Activated CD8-positive, alpha-beta memory T cell treated with anti-CD3 and anti-CD28 coated beads for 24 hours (primary cell): ENCODE measurements around the gene FHOD3.
"Not testable (repeated sequence)": the region's sequence is repeated elsewhere in the genome, so short reads cannot be mapped to it uniquely, and the experiment has no call there.

Experiments
- DNase-seq: peaks from one replicate; pipeline ENCODE4 v3.0.0-alpha.2; 2020

The FHOD3 gene

DNA sequence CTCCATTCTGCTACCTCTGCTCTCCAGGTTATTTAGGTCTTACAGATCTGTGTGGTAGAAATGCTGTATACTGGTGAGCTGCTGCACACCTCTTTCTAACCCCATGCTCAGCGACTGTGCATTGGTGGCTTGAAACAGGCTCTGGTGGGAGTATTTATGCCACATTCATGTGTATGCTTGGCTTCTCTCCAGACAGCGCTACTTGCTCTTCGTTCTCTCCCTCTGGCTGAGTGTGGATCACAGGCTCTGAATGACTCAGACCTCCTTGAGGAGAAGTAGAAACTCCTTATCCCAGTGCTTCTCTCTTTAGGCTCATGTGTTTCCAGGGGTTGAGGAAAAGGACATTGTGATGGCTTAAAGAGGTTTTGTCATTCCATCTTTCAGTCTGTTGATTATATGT lies 54.9 kb downstream of the FHOD3 start:
- DNase-seq: no peak

DNA sequence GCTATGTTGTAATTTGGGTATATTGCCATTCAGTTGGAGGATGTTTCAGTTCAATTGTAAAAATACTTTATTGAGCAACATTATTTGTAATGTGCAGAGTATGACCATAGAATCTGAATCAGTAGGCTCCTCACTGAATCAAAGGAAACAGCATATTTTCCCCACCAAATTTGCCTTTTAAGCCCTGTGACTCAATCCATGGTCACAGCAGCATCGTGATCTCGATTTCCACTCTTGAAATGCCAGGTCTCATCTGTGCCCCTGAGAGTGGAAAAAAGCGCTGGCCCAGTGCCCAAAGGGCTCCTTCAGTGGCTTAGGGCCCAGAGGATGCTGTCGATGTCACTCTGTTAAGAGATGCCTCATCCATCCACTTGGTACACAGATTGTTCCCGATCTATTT lies 57.5 kb downstream of the FHOD3 start:
- DNase-seq: no peak

DNA sequence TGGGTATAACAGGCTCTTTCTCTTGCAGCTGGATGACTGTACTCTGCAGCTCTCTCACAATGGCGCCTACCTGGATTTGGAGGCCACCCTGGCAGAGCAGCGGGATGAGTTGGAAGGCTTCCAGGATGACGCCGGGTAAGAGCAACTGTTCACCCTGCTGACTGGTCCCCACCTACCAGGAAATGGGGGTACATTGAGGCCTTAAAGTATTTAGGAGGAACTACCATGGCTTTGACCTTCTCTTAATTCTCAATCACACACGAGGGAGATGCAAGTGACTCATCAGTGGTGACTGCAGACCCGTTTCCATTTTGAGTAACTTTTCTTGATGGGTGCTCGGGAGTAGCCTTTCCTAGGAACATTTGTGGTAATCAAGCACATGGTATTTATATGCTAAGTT lies 58.0 kb downstream of the FHOD3 start:
- no peak for DNase-seq

DNA sequence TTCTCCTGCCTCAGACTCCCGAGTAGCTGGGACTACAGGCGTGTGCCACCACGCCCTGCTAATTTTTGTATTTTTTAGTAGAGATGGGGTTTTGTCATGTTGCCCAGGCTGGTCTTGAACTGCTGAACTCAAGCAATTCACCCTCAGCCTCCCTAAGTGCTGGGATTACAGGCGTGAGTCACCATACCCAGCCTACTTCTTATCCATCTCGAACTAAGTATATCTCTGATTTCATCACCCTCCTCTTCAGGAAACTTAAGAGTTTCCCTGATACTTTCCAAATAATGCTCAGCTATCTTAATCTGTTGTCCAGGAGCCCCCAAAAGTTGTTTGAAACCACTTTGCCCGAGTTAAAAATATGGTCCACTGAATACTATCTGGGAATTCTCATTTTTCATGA lies 59.2 kb downstream of the FHOD3 start:
- DNase-seq: not testable (repeated sequence)

DNA sequence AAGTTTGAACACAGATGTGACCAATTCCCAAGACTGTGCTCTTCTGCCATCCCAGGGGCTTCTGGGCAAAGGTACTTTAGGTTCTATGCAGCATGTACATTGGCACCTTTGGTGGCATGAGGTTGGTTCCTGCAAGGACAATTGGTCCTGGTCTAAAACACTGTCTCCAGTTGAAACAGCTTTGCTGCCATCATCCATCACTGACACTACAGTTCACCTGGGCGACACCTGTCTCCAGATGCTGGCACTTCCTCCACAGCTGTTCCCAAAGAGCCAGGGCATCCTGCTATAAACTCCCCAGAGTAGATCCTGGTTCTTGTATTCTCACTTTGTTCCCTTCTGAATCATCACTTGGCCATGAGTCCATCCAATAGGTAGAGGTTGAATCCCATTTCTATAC lies 60.6 kb downstream of the FHOD3 start:
- no peak for DNase-seq

DNA sequence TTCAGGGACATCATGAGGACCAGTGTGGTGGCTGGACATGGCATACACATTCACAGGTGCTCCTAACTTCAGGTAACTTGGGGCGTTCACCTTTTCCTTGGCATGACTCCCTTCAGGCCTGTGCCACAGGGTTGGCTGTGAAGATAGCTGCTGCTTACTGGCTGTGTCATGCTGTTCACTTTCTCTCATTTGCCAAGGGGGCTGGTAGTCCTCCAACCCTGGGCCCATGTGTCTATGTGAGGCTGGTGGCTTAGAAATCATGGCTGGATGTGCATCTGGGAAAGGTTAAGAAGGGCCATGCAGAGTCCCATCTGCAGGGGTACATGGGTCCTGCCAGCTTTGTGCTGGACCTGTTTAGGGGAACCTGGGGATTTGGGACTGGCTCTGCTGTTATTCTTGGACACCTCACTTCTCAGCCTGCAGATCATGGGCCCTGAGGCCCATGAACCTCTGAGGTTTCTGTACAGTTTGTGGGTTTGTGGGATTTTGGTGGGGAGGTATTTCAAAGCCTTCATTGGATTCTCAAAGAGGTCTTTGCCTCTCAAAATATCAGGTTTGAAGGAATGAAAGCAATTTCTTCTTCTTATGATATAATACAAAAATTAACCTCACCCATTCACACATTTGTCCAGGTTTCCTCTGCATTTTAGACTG lies 62.9 kb downstream of the FHOD3 start:
- DNase-seq: no peak

DNA sequence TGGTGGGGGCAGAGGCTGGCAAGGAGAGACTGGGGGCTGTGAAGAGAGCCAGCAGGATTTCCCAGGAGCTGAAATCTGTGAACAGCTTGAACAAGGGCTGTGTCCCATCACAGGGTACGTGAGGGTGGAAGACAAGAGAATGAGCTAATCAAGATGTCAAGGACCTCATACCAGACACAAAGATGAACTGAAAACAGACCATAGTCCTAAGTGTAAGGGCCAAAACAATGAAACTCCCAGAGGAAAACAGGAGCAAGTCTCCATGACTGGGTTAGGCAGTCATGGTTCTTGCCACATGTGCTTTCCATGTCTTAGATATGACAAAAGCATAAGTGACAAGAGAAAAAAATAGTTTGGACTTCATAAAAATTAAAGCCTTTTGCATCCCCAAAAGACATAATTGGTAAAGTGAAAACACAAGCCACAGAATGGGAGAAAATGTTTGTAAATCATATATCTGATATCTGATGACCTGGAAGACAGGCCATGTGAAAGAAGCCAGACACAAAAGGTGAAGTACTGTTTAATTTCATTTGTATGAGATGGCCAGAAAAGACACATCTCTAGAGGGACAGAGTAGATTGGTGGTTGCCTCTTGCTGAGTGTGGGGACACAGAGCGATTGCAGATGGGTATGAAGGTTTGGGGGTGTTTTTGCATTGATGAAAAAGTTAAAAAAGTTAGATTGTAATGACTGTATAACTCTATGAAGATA lies 67.6 kb downstream of the FHOD3 start:
- no peak for DNase-seq

DNA sequence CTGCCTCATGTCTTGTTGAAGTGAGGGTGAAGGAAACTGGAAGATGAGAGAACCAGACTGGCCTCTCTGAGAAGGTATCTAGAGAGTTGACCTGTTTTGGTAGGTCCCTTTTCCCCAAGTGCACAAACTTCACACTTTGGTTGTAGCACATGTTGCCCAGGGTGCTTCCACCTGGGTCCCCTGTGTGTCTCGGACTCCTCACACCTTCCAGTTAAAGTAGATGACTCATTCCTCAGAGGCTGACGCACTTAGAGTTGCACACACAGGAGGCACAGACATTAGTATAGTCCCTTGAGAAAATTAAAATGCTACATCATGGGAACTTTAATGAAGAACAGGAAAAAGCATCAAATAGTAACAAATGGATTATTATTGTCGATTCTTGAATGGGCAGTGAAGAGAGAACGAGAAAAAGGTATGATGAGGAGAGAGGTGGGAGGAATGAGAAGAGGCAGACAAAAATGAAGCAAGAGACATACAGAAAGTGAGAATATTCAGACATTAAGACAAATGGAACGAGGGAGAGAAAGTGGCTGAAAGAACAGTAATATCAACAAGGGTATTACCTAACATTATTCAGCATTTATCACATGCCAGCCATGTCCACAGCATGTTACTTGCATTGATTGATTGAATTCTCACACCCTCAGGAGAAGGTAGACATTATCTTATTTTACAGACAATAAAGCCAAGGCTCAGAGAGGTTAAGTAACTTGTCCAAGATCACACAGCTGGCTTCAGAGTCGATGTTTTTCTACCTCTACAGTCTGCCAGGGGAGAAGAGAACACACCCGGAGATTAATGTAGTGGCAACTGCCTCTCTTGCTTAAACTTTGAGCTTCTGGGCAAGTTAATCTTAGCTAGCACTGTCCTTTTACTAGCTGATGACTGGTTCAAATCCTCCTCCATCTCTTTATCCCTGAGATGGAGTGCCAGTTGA lies 68.6 kb downstream of the FHOD3 start:
- DNase-seq: no peak

DNA sequence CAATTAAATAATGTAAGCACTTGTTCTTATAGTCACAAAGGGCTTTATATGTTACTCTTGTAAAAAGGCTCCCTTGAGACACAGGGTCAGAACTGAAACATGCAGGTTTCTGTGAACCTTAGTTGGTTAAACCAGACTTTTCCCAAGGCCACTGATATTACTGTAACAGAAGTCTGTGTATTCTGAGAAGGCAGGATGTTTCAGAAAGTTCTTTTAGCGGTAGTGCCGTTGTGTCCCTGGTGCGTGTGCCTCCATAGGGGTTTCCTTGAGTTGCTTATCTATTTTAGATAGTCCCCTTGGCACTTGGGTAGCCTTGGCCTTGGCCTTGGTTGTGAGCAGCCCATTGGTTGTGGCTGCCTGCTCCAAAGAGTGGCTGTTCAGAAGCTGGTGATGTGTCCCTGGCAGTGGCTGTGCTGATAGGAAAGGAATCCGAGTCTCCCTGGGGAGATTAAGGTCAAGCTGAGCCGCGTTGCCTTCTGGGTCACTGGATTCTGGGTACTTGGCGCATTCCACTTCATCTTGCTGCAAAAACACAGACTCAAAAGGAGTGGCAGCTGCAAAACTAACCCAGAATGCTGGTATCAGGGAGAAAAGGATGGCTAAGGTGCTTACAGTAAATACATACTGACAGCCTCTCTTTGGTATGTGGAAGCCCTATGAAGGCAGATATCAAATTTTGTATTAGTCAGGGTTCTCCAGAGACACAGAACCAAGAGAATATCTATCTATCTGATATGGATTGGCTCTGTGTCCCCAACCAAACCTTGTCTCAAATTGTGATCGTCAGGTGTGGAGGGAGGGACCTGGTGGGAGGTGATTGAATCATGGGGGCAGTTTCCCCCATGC lies 69.7 kb downstream of the FHOD3 start:
- no peak for DNase-seq

DNA sequence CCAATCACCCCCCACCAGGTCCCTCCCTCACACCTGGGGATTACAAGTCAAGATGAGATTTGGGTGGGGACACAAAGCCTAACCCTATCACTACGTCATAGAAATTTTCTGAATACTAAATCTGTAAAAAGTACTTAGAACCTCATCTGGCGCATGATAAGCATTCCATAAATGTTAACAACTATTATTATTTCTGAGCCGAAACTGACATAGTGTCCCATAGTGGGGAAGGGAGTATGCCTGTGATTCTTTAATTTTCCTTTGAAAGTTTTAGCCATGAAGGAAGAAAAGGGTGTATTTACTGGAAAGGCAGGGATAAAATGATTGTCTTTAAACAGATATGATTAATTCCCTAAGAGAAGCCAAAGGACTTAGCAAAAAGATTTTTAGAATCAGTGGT lies 71.4 kb downstream of the FHOD3 start:
- DNase-seq: no peak

DNA sequence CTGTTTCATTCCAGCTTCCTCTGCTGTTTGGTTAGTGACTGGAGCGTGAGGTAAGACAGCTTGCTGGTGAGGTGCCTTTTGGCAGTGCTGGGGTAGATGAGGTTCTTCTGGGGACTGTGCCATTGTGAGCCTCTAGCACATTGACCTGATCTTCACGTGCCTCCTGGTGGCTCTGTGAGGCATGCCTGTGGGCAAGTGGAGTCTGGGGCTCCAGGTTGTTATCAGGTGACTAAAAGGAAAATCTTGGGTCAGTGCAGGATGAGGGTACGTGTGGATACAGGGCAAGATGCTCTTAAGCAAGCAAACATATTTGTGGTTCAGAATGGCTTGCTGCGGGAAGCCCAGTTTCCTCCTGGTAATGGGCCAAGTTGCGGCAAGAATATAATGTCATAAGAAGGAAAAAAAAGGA lies 75.4 kb downstream of the FHOD3 start:
- no peak for DNase-seq

DNA sequence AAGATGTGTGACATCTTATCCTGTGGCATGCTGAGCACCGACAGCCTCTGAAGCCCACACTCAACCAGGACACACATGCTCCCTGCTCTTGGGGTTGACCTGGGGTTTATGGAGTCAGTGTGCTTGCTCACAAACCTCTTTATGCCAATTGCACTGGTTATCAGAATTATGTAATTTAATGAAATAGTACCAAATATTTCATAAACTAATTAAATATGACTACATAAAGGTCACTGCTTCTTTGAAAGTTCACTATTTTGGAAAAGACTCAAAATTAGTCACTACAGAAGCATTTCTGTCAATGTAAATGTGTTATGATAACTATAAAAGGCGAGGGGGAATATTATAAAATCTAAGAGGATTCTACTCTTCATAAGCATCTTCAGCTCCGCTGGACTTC lies 76.7 kb downstream of the FHOD3 start:
- no peak for DNase-seq

DNA sequence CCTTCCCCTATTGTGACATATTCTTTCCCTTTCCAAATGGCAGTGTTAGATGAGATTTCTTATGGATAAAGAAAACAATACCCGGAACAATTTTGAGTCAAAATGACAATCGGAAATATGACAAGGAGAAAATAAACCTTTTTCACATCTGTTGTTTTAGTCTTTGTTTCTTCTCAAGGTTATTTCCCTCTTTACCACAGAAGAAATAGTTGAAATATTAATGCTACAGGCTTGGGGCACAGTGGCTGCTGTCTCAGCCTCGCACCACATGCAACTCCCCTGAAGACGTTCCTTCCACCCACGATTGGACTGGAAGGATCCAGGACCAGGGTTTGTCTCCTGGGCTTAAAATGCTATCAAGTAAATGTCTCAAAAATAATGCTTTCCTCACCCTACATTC lies 77.6 kb downstream of the FHOD3 start:
- no peak for DNase-seq

DNA sequence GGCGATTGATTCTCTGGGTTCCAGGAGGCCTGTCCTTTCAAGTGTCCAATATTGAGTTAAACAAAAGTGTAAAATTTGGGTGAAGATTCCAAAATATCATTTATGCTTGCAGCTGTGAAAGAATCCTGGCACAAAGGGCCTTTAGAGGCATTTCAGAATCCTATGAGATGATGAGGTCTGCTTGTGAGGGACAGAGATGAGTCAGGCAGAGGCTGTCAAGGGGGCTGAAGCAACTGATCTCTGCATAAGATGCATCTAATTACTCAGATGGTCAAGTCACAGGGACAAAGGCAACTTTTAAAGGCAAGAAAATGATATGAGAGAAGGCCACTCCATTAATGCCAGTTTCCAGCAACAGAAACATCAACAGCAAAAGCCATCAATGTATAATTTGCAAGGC lies 78.8 kb downstream of the FHOD3 start:
- DNase-seq: no peak

DNA sequence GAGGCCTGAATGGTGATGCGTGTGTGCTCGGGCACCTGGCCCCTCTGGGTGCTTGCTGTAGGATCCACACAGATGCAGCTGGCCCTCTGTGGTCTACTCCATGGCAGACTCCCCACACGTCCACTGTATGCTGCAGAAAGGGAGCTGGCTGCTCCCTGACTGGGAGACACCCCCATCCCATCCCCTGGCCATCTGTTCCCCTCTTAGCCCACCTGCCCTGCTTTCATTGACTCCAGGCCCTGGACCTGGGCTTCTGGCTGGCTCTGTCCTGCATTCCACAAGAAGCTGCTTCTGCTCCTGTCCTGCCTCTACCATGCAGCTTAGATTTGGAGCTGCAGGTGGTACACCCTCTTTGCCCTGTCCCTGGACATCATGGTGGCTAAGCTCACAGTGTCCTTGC lies 80.1 kb downstream of the FHOD3 start:
- DNase-seq: no peak

DNA sequence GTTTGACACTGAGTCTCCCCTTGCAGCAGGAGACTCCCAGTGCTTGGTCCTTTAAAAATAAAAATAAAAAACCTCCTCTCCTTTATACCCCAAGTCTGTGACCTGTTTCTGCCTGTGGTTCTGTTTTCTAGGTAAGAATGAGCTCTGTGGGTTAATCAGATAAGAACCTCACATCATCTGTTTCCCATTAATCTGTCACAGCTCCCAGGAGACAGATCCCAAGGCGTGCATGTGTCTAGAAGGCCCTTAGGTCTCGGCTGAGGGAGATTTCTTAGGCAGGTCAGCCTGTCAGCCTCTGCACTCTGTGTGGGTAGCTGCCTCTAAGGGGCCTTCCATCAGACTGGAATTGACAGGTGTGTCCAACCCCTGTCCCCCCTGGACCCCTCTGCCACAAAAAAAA lies 80.7 kb downstream of the FHOD3 start:
- no peak for DNase-seq

DNA sequence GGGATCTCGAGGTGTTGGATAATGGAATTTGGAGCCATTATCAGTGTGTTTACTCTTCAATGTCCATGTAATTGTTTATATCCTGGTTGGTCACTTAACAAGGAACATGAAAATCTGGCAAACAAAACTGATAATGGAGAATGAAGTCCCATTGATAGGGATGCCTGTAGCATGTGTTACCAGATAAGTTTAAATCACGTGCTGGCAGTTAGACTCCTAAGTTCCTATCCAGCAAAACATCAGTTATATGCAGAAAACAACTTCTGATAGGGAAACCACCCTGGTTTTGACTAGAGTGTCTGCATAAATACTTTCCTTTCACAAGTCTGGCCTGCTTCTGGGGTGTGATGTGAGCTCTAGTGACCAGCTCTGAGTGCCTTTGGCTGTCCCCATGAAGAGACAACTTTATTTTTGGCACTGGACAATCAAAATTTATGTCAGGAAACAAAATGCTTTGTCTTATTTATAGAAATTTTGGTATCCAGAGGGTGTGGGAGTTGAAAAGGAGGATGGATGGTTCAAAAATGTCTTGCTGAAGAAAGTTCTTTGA lies 82.0 kb downstream of the FHOD3 start:
- no peak for DNase-seq

DNA sequence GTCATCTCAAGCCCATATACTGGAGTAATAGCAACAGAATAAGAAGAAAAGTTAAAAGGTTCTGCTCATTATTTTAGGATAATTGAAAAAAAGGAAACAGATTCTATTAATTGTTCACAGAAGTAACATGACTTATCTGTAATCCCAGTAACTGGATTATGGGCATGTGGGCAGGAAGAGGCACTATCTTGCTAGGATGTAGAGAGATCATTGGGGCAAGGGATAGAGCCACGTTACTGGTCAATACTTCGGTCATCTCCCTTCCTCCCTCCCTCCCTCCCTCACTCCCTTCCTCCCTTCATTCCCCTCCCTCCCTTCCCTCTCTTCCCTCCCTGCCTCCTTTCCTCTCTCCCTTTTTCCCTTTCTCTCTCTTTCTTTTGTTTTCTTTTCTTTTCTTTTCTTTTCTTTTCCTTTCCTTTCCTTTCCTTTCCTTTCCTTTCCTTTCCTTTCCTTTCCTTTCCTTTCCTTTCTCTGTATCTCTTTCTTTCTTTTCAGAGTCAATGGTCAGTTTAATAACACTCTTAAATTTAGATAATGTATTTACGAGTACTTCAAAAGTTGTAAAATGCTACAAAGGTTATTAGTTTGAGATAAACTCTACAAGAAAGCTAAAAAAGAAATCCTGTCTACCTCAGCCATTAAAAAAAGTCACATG lies 82.8 kb downstream of the FHOD3 start:
- DNase-seq: no peak

DNA sequence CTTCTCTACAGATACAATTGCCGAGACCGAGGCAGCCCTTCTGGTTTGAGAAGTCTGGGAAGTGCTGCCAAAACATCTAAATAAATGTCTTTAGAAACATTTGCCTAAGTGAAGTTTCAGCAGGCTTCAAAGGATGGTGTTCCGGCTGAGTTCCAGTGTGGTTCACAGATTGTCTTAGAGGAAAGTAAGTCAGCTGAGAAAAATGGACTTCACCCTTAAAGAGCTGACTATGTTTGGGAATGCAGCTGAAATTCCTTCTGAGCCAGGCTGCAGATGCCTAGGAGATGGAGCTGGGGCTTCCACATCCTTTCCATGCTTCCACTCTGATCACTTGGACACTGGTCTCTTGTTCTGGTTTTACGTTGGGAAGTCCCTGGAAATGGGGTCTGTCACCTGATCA lies 83.6 kb downstream of the FHOD3 start:
- no peak for DNase-seq

DNA sequence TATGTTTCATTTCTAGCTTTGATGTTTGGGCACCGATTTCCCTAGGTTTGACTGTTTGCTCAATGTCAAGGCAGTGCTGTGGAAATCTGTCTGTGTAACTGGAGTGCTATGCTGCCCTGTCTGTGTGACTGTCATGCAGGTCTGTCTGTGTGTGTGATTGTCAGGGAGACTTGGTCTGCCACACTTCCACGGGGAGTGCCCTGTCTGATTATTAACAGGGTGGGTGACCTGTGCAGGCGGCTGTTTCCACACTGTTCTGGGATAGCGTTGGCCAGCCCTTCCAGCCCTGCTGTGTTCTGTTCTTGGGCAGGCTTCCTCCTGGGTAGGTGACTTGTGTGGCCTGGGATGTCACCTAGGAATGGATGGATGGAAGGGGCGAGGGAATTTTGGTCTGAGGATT lies 85.3 kb downstream of the FHOD3 start:
- no peak for DNase-seq

DNA sequence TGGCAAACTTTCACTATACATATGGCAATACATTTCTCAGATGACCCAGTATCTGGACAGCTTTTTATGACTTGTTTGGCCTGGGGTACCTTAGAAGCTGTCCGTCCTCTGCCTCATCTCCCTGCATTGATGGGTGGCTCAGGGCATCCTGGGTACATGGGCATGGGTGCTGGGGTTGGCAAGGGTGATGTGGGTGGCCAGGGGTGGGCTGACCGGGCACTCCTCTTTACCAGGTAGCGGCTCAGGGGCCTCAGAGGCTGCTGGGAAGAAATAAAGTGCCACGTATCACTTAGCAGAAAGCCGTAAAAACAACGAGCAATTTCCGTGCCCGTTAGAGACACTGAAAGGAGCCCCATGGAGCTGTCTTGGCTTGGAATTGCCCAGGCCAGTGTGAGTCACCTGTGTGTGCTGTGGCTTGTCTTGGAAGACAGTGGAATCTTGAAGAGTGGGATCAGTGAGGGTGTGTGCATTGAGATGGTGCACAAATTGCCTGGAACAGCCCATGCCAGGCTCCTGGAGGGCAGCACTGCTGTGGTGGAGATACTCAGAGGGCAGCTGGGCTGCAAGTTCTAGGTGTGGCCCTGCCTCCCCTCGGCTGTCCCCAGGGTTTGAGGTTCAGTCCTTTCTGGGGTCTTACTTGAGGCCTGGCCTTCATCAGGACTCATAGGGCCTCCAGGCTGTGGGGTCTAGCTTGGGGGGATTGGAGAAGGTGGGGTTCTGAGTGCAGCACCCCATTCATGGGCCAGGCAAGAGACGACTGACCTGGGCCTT lies 88.8 kb downstream of the FHOD3 start:
- DNase-seq: no peak
